H1 (cell line): ENCODE data around the gene TCEA3. TPM values are rescaled to one million over a fixed set of nuclear protein-coding genes. Genes with fewer than 3 reads are reported as not detected.

Source experiments
- EGR1 ChIP-seq: IDR thresholded peaks from 2 replicates; pipeline ENCODE4 v1.6.1; 2011; ENCODE audit warnings: low read depth, low read length, borderline replicate concordance
- GTF2F1 ChIP-seq: IDR thresholded peaks from 2 replicates; pipeline ENCODE4 v1.6.1; 2012; ENCODE audit warnings: low read depth, low read length, improper control_type of control experiment, borderline replicate concordance
- NRF1 ChIP-seq: IDR thresholded peaks from 2 replicates; pipeline ENCODE4 v1.6.1; 2011; ENCODE audit warnings: mild to moderate bottlenecking, low read depth, low read length, improper control_type of control experiment
- RBBP5 ChIP-seq: IDR thresholded peaks from 2 replicates; pipeline ENCODE4 v1.7.1; 2012; ENCODE audit warnings: low read depth, mild to moderate bottlenecking, inconsistent platforms, low read length, moderate library complexity, borderline replicate concordance
- SP2 ChIP-seq: IDR thresholded peaks from 2 replicates; pipeline ENCODE4 v1.6.1; 2012; ENCODE audit warnings: mild to moderate bottlenecking, low read length, inconsistent platforms
- TBP ChIP-seq: IDR thresholded peaks from 2 replicates; pipeline ENCODE4 v1.6.1; 2011; ENCODE audit warnings: low read depth, low read length, improper control_type of control experiment
- TCF12 ChIP-seq: IDR thresholded peaks from 2 replicates; pipeline ENCODE4 v1.6.1; 2011; ENCODE audit warnings: low read depth, mild to moderate bottlenecking, low read length
- polyA plus RNA-seq, 7 experiments: library from polyadenylated mRNA; depleted of rRNA in 3 of 7; stranded (reverse) in 5 of 7; unstranded in 2 of 7; fragments of >200 nt in 5 of 7; fragments of 200-250 nt in 2 of 7; gene quantifications; 1 replicate in 5 of 7; 2 replicates in 1 of 7; 4 replicates in 1 of 7; pipeline versions ENCODE4 v1.2.1 to v1.2.3, GENCODE V29; 2011 to 2013; ENCODE audit warnings: missing spikeins in 2 of 7, mixed read lengths in 2 of 7
- total RNA-seq: library from RNA; stranded (reverse); fragmentation: NEBNext Ultra II Directional; extraction: Animal tissue kit (Norgen Biotek cat#: 25700); gene quantifications from 2 replicates; pipeline ENCODE4 v1.2.1, GENCODE V29; 2021
- TF ChIP-seq, protein P1 (sequence below): fragments of 300-600 bp; sonication (generic); IDR thresholded peaks from 2 replicates; pipeline ENCODE4 v1.7.1; 2012; ENCODE audit warnings: low read length, moderate library complexity, mild to moderate bottlenecking, inconsistent platforms; ENCODE audit not compliant: insufficient replicate concordance

The TCEA3 gene
- total and polyA plus RNA-seq, 2 of the 8 experiments (the other 6 are each of a cell fraction or from before 2014, with no cell fraction given): 0.08 TPM; not detected in 1

DNA sequence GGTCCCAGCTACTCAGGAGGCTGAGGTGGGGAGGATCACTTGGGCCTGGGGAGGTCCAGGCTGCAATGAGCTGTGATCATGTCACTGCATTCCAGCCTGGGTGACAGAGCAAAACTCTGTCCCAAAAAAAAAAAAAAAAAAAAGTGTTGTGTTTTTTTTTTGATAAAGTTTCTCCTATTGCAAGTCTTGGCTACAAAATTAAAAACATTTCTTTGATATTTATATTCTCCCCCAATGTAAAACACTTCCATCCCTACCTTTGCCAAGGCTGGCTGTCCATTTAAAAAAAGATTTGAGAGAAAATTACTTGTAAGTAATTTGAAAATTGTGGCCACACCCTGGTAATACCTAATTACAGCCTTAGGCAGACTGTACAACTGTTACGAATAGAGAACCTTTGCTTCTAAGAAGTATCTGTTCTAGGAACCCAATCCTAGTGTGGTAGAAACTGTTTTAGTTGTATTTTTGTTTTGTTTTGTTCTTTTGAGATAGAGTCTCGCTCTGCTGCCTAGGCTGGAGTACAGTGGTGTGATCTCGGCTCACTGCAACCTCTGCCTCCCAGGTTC lies 66.2 kb downstream of the TCEA3 start (continued):
- TF ChIP-seq, protein P1, sequence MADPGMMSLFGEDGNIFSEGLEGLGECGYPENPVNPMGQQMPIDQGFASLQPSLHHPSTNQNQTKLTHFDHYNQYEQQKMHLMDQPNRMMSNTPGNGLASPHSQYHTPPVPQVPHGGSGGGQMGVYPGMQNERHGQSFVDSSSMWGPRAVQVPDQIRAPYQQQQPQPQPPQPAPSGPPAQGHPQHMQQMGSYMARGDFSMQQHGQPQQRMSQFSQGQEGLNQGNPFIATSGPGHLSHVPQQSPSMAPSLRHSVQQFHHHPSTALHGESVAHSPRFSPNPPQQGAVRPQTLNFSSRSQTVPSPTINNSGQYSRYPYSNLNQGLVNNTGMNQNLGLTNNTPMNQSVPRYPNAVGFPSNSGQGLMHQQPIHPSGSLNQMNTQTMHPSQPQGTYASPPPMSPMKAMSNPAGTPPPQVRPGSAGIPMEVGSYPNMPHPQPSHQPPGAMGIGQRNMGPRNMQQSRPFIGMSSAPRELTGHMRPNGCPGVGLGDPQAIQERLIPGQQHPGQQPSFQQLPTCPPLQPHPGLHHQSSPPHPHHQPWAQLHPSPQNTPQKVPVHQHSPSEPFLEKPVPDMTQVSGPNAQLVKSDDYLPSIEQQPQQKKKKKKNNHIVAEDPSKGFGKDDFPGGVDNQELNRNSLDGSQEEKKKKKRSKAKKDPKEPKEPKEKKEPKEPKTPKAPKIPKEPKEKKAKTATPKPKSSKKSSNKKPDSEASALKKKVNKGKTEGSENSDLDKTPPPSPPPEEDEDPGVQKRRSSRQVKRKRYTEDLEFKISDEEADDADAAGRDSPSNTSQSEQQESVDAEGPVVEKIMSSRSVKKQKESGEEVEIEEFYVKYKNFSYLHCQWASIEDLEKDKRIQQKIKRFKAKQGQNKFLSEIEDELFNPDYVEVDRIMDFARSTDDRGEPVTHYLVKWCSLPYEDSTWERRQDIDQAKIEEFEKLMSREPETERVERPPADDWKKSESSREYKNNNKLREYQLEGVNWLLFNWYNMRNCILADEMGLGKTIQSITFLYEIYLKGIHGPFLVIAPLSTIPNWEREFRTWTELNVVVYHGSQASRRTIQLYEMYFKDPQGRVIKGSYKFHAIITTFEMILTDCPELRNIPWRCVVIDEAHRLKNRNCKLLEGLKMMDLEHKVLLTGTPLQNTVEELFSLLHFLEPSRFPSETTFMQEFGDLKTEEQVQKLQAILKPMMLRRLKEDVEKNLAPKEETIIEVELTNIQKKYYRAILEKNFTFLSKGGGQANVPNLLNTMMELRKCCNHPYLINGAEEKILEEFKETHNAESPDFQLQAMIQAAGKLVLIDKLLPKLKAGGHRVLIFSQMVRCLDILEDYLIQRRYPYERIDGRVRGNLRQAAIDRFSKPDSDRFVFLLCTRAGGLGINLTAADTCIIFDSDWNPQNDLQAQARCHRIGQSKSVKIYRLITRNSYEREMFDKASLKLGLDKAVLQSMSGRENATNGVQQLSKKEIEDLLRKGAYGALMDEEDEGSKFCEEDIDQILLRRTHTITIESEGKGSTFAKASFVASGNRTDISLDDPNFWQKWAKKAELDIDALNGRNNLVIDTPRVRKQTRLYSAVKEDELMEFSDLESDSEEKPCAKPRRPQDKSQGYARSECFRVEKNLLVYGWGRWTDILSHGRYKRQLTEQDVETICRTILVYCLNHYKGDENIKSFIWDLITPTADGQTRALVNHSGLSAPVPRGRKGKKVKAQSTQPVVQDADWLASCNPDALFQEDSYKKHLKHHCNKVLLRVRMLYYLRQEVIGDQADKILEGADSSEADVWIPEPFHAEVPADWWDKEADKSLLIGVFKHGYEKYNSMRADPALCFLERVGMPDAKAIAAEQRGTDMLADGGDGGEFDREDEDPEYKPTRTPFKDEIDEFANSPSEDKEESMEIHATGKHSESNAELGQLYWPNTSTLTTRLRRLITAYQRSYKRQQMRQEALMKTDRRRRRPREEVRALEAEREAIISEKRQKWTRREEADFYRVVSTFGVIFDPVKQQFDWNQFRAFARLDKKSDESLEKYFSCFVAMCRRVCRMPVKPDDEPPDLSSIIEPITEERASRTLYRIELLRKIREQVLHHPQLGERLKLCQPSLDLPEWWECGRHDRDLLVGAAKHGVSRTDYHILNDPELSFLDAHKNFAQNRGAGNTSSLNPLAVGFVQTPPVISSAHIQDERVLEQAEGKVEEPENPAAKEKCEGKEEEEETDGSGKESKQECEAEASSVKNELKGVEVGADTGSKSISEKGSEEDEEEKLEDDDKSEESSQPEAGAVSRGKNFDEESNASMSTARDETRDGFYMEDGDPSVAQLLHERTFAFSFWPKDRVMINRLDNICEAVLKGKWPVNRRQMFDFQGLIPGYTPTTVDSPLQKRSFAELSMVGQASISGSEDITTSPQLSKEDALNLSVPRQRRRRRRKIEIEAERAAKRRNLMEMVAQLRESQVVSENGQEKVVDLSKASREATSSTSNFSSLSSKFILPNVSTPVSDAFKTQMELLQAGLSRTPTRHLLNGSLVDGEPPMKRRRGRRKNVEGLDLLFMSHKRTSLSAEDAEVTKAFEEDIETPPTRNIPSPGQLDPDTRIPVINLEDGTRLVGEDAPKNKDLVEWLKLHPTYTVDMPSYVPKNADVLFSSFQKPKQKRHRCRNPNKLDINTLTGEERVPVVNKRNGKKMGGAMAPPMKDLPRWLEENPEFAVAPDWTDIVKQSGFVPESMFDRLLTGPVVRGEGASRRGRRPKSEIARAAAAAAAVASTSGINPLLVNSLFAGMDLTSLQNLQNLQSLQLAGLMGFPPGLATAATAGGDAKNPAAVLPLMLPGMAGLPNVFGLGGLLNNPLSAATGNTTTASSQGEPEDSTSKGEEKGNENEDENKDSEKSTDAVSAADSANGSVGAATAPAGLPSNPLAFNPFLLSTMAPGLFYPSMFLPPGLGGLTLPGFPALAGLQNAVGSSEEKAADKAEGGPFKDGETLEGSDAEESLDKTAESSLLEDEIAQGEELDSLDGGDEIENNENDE: no peak
- TF ChIP-seq RBBP5: no peak
- no peak for TF ChIP-seq TCF12
- TF ChIP-seq TBP: no peak
- TF ChIP-seq SP2: no peak
- TF ChIP-seq EGR1: no peak
- no peak for TF ChIP-seq NRF1
- no peak for TF ChIP-seq GTF2F1
